ENCODE measurements around the gene FTSJ3. TPM values are rescaled to one million over a fixed set of nuclear protein-coding genes. Genes with fewer than 3 reads are reported as not detected.
"Not testable (repeated sequence)": the region's sequence is repeated elsewhere in the genome, so short reads cannot be mapped to it uniquely, and the experiment has no call there.

FTSJ3 gene
- total RNA-seq, 1 experiment from 2014 or later = 35.0 TPM

DNA sequence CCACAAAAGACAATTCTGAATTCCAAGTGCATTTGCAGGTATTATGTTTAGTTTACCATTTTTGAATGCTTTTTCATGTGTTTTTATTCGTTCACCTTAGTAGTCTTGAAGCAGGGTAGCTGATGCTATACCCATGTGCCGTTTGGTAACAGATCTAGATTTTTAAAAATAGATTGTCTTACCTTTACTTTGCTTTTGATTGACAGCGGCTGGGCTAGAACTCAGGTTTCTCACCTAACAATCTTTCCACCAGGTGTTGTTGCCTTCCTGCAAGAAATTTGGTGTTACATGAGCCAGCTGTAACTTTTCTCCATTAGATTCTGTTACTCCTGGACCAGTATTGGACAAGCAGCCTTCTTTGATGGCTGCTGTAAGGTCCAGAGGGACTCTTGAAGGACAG lies 1.5 kb upstream of the FTSJ3 start:
- DNase-seq (ENCODE audit: extremely low read depth, low read depth) = no peak

DNA sequence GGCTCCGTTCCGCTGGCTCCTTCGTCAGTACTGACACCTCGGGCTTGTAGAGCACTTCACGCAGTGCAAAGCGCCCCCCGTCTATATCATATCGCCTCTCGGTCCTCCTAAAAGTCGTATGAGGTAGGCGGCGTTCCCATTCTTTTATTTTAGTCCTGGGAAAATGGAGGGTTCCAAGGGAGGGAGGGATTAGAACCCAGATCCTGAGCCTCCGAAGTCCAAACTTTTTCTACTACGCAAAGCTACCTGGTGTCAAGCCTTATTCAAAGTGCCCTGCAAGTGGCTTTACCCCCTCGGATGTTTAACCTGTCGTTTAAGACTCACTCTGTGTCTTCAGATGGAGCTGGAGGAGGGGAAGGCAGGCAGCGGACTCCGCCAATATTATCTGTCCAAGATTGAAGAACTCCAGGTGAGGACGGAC lies 348 bp upstream of the FTSJ3 start:
- DNase-seq (ENCODE audit: extremely low read depth, low read depth) = no peak

DNA sequence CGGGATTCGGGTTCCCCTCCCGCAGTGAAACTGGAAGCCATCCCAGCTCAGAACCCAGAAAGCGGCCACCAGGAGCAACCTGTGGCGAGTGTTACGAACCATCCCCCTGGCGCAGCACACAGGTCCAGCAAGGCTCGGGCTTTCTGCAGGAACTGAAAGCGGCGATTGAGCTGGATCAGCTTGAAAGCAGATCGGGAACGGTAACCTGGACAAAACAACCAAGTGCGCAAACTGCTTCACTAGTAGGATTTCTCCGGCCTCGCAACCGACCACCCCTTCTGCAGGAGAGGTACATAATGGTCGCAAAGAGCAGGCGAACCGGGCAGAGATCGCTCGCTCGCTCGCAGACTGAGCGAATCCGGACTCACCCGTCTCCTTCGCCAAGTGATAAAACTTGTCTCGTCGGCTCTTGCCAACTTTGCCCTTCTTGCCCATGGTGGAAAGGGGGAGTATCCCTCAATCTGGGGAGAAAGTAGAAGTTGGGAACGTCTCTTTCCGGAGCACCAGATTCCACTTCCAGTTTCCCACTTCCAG lies 928 bp downstream of the FTSJ3 start:
- no peak for DNase-seq (ENCODE audit: extremely low read depth, low read depth)

DNA sequence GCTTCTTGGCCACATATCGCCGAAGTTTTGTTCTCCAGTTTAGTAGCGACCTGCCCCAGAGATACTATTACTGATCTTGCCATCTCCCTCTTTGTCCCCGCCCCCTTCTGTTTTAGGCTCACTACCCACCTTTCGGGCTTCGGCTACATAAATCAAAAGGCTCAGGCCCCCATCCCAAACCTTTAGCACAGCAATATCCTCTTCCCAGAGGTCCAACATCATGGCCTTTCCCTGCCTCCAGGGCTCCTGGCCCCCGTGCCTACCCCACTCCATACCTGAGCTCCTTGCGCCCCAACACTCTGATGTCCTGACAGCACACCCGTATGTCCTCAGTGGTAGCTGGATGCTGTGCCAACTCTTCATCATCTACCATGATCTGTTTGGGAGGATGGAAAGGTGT lies 3.1 kb downstream of the FTSJ3 start:
- no peak for DNase-seq (ENCODE audit: extremely low read depth, low read depth)

- DNase-seq (ENCODE audit: extremely low read depth, low read depth) = no peak
These were observed 3.7 kb downstream of the FTSJ3 start for GRCh38 chr17:63823659-63824331.

DNA sequence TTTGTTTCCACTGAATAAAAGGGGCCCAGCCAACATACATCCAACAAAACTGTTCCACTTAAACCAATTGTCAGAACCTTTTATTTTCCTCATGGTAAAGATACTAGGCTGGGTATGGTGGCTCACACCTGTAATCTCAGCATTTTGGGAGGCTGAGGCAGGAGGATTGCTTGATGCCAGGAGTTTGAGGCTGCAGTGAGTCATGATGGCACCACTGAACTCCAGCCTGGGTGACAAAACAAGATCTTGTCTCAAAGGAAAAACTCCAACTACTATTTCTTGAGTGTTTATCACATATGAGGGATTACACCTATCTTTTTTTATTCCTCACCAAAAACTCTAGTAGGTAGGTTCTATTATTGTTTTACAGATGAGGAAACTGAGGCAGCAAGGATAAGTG lies 4.9 kb downstream of the FTSJ3 start:
- DNase-seq (ENCODE audit: extremely low read depth, low read depth) = no peak

- no peak for DNase-seq (ENCODE audit: extremely low read depth, low read depth)
These were observed 5.7 kb downstream of the FTSJ3 start for GRCh38 chr17:63821804-63822203.

- no peak for DNase-seq (ENCODE audit: extremely low read depth, low read depth)
These were observed 6.4 kb downstream of the FTSJ3 start for GRCh38 chr17:63820963-63821561.

DNA sequence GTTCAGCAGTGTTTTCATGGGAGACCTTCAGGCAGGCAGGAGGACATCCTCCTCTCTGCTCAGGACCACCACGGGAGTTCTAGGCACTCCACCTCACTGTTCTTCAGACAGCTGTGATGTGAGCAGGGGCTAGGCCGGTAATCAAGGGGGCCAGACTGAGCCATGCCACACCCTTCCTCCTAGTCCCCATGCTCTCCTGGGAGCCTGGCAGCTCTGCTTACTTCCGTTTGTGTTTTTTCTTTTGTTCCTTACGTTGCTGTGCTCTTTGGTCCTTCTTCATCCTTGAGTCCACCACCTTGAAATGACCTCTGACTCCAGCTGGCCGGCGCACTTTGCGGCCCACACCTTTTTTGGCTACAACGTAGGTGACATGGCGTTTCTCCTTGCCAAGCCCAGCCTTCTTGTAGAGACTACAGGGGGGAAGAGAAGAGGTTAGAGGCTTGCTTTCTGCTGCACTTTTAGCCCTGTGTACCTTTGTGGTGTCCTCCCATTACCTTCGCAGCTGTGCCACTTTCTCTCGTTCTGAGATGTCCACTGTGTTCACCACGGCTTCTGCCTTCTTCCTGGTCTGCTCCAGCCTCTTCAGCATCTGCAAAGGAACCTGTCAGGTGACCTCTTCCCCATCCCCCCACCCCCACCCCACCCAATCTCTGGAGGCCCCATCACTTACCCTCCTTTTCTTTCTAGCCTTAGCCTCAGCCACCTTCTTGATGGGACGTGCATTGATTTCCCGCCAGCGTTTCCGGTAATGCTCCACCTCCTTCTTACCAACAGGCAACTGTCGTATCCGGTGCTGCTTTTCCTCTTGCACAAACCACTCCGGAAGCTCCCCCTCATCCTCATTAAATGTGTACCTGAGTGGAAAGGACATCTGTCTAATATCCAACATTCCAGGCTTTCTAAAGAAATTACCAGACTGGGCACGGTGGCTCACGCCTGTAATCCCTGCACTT lies 7.6 kb downstream of the FTSJ3 start:
- no peak for DNase-seq (ENCODE audit: extremely low read depth, low read depth)

- no peak for DNase-seq (ENCODE audit: extremely low read depth, low read depth)
These were observed 8.3 kb downstream of the FTSJ3 start for GRCh38 chr17:63819131-63819530.

GRCh38 chr17:63817736-63818385 lies 9.6 kb downstream of the FTSJ3 start:
- no peak for DNase-seq (ENCODE audit: extremely low read depth, low read depth)

GRCh38 chr17:63816669-63817068 lies 10.8 kb downstream of the FTSJ3 start:
- no peak for DNase-seq (ENCODE audit: extremely low read depth, low read depth)

- no peak for DNase-seq (ENCODE audit: extremely low read depth, low read depth)
These were observed 11.3 kb downstream of the FTSJ3 start for GRCh38 chr17:63816123-63816522.

- DNase-seq (ENCODE audit: extremely low read depth, low read depth) = no peak
These were observed 17.5 kb downstream of the FTSJ3 start for GRCh38 chr17:63809970-63810369.

DNA sequence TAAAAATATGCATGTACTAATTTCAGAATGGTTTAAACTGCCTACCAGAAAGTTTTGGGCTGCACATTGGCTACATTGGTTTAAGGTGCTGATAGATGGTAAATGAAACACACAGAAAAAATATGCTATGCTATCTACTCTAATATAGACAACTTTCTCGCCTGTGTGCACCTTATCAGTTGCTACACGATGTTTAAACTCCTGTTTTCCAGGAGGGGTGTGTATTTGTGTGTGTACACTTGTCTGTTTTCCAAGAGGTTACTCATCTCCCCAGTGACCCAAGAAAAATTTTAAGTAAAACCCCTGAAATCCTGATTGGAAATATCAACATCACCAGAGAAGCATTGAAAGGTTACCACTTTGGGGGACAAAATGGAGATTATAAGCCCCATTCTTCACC lies 21.9 kb downstream of the FTSJ3 start:
- no peak for DNase-seq (ENCODE audit: extremely low read depth, low read depth)

GRCh38 chr17:63804328-63804727 lies 23.1 kb downstream of the FTSJ3 start:
- DNase-seq (ENCODE audit: extremely low read depth, low read depth) = no peak

DNA sequence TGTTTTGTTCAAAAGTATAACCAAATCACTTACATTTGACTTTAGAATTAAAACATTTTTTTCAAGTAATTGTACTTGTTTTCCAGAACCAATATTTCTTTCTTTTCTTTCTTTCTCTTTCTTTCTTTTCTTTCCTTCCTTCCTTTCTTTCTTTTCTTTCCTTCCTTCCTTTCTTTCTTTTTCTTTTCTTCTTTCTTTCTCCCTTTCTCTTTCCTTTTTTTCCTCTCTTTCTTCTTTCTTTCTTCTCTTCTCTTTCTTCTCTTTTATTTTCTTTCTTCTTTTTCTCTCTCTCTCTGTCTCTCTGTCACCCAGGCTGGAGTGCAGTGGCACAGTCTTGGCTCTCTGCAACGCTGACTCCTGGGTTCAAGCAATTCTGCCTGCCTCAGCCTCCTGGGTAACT lies 26.7 kb downstream of the FTSJ3 start:
- no peak for DNase-seq (ENCODE audit: extremely low read depth, low read depth)

DNA sequence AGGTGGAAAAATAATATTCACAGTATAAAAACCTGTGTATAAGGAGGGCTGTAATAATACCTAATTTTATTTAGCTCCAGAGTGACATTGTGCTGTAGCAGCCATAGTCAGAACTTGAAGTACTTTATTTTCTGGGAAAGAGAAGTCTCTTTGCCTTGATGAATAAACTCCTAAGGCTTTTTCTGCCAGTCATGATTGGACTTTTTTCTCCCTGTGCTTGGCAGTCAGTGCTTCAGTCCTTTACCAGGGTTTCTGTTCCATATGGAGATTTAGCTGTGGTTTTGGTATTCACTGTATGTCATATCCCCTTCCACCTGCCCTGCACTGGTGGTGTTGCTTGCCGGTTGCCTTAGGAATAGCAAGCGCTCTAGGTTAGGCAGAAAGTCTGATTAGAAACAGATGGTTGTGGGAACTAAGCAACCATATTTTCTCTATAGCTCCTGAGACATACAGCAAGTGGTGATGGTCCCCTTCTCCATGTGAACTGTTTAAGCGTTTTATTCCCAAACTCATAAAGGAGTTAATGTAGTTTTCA lies 28.8 kb downstream of the FTSJ3 start:
- no peak for DNase-seq (ENCODE audit: extremely low read depth, low read depth)

DNA sequence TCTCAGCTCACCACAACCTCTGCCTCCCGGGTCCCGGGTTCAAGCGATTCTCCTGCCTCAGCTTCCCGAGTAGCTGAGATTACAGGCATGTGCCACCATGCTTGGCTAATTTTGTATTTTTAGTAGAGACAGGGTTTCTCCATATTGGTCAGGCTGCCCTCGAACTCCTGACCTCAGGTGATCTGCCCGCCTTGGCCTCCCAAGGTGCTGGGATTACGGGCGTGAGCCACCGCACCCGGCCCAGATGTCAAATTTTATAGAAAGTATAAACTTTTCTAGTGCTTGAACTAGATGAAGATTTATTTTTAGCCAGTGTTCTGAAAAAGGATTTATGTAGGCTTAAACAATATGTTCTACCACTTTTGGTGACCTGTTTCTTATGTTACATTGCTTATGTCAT lies 31.1 kb downstream of the FTSJ3 start:
- not testable (repeated sequence) for DNase-seq (ENCODE audit: extremely low read depth, low read depth)

- DNase-seq (ENCODE audit: extremely low read depth, low read depth) = no peak
These were observed 35.3 kb downstream of the FTSJ3 start for GRCh38 chr17:63792055-63792729.

Measured in NCI-H460 (cell line).